DMS79 (cell line): ENCODE results near the gene SORL1.

Experiments used
- DNase-seq: peaks from one replicate; lab custom pipeline; 2025; lab: John Stamatoyannopoulos, UW

SORL1 gene

DNA sequence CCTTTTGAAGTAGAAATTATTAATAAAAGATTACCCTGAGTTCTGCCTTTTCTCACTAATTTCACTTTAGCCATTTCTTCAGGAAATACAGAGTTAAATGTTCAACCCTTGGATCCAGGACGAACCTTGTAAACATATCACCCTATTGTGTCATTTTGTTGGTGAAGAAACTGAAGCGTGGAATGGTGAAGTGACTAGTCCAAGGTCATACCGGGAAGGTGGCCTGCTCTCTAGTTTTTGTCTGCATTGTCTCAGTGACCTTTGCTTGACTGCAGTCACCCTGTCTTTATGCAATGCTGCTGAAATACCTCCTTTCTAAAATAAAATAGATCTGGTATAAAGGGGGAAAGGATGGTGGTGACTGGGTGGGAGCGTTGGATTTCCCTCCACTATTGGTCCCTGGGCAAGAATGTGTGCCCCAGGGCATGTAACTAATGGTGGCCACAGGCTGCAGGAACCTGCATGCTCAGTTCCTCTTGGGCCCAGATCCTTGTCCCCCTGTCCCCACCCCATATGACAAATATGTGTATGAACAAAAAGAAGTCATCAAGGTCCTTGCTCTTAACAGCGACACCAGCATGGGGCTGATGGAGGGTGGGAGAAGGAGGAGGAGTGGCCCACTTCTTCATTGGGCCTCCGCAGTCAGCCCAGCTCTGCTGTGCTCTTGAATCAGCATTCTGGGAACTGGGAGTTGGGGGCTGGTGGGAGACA lies 1.6 kb downstream of the SORL1 start:
- DNase-seq, result no peak

GRCh38 chr11:121455115-121455514 lies 3.0 kb downstream of the SORL1 start:
- DNase-seq, result no peak

DNA sequence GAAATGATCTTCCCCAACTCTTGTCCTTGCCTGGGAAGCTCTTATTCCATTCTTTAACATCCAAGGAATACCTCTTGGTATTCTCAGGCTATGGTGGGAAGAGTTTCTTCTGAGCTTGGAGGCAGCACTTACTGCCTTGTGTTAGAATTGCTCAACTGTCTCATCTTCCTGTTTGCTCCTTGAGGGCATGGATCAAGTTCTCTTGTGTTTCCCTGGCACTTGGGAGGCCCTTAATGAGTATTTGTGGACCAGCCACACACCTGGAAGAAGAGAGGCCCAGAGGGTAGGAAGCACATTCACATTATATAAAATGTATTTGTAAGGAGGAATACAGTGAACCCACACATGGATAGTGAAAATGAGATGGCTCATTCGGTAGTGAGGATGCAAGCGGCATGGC lies 4.0 kb downstream of the SORL1 start:
- peak; percentile 54 for DNase-seq

GRCh38 chr11:121456816-121457431 lies 4.8 kb downstream of the SORL1 start:
- no peak for DNase-seq

- DNase-seq, result no peak
These were observed 6.4 kb downstream of the SORL1 start for GRCh38 chr11:121458551-121458950.

DNA sequence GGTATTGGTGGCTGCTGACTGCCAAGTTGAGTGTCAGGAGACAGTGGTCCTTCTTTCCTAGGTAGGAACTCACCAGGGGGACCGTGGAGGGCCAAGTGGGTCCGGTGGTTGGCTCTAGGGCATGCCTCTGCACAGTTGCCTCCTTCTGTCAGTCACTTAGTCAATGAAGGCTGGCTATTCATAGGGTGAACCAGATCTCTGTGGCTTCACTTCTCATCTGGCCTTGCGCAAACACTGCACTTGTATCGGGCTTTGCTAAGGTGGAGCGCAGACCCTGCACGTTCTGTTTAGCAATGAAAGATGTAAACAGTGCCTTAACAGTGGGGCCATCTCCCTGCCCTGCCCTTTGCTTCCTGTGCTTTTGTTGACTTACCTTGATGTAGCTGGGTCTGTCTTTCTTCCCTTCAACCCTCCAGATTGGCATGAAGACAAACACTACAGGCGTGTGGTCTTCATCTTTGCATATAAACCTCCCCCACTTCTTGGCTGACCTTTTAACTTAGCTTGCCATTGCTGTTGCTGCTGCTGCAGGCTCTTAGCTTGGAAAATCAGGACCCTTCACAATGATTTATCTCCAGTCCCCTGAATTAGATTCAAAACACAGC lies 7.4 kb downstream of the SORL1 start:
- DNase-seq, result no peak

DNA sequence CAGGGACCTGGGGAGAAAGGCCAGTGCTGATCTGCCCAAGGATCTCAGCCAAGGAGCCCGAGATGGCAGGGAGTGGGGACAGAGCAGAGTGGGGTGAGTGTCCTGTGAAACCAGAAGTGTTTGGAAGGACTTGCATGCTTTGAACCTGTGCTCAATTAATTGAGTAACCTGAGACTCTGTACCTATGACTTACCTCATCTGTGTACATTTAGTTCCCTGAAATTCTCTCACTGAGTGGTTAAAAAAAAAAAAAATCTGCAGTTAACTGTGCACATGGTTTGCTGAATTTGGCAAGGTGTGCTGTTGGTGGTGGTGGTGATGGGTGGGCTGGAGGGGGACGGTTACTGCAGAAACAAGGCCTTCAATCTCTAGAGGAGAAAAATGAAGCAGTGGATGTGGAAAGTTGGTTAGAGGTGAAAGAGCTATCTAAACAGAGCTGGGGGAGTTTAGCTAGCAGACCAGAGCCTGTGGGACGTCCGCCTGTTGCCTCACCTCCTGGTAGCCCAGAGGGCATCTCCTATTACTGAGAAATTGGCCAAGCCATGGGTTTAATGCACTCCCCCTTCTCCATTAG lies 8.9 kb downstream of the SORL1 start:
- peak; percentile 71 for DNase-seq

GRCh38 chr11:121461843-121462242 lies 9.7 kb downstream of the SORL1 start:
- no peak for DNase-seq

- no peak for DNase-seq
These were observed 11.7 kb downstream of the SORL1 start for GRCh38 chr11:121463689-121464335.

DNA sequence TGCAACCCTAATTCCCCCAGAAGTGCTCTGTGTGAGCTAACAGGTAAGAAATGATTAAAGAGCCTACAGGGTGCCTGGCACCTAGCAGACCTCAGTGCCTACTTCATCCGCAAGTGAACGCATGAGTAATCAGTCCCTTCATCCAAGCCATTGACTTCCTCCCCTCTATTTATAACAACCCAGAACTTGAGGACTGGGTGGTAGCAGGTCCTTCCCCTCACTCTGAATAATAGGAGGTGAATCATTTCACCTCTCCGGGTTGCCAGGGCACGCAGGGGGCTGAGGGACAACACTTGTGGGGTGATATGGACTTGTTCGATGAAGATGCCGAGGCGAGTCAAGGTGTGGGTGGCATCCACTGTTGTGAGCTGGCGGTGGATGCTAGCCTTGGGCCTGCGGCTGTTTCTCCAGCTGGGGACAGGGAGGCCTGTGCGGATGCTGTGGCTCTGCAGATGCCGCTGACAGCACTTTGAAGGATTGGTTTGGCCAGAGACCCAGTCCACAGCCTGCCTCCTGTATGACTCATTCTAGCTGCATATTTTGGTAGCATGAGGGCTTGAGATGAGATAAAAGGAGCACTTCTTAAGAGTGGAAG lies 12.3 kb downstream of the SORL1 start:
- DNase-seq, result peak; percentile 83

DNA sequence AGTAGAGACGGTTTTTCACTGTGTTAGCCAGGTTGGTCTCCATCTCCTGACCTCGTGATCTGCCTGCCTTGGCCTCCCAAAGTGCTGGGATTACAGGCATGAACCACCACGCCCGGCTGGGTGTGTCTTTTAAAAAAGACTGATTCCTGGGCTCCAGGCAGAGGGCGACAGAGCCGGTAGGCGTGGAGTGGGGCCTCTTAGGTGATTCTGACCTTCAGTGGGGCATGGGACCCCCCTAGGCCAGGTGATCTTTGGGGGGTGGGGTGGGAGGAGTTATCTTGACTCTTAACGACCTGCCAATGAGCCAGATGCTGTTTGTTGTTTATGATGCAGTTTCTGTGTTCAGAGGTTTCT lies 13.6 kb downstream of the SORL1 start:
- no peak for DNase-seq

- peak; percentile 91 for DNase-seq
These were observed 14.1 kb downstream of the SORL1 start for GRCh38 chr11:121466063-121466794.

DNA sequence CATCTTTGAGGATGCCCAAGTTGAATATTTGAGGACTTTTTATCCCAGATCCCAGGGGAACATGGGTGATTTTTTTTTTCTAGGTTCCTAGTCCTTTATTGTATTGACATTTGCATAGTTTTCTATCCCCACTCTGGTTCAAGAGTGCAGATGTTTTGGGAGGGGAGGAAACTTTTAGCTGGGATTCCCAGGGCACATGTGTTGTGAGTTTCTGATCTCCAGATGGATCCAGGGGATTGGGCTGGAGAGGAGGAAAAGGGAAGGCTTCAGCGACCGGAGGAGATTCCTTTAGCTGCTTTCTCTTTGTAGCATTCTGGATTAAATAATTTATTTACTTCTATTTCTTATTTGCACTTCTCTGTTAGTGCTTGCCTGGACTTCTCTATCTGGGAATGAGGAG lies 15.4 kb downstream of the SORL1 start:
- DNase-seq, result no peak

GRCh38 chr11:121467965-121468364 lies 15.9 kb downstream of the SORL1 start:
- DNase-seq, result peak; percentile 86

DNA sequence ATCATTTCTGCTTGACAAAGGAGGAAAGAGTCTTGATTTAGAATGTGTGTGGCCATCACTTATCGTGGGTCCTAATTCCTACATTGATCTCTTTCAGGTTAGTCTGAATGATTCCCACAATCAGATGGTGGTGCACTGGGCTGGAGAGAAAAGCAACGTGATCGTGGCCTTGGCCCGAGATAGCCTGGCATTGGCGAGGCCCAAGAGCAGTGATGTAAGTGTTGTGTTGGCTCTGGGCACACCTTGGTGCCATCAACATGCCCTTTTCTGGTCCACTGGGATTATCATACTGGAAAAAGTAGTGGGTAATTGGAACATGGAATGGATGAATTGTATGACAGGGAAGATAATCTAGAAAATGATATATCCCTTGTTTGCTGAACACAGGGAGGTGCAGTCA lies 17.8 kb downstream of the SORL1 start:
- no peak for DNase-seq

DNA sequence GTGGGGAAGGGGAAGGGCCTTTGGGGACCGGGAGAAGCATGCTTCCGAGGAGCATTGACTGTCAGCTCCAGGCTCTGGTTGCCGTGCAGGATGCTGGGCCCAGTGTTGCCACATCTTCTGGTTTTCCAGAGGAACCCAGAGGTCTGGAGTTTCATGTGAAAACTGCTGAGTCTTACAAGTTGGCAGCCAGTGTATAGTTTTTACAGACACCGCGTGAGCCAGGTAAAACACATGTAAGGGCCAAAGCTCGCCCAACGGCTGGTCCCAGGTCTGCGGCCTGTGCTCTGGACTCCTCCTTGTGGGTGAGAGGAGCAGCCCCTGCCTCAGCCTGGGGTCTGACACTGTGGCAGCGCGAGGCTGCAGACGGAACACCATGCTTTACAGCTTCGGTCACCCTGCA lies 19.1 kb downstream of the SORL1 start:
- no peak for DNase-seq

DNA sequence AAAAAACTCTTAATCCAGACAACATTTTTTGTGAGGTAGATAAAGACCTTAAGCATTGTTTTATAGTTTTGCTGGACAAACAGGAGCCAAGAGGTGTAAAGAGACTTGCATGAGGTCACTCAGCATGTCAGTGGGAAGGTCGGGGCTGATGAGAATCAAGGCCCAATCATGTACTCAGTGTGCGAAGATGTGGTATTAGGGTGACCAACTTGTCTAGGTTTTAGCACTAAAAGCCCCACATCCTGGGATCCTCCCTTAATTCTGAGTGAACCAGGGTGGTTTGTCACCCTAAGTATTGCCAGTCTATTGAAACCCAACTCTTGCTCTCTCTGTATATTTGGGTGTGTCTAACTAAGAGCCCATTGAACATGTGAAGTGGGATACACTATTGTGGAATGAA lies 20.2 kb downstream of the SORL1 start:
- no peak for DNase-seq

DNA sequence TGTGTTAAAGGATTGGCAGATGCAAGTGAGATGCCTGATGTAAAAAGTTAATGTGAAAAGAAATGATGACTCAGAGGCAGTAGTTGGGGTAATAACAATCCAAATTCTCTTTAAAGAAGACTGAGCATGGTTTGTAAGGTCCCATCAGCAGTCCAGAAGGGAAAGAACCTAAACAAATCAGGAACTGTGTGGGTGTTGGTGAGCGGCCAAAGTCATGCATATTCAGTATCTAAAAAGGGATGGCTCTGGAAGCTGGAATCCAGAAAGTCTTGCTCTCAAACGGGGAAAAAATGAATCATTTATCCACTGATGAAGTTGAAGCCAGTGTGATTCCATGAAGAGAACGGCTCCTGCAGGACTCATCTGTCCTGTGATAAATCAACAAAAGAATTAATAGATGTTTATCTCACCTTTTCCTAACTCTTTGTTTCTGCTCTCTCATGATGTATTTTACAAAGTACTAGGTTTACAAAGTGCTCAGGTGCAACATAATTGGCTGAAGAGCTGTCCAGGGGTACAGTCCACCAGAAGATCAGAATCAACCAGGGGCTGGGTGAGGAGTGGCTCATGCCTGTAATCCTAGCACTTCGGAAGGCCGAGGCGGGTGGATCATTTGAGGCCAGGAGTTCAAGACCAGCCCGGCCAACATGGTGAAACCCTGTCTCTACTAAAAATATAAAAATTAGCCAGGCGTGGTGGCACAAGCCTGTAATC lies 21.1 kb downstream of the SORL1 start:
- no peak for DNase-seq

DNA sequence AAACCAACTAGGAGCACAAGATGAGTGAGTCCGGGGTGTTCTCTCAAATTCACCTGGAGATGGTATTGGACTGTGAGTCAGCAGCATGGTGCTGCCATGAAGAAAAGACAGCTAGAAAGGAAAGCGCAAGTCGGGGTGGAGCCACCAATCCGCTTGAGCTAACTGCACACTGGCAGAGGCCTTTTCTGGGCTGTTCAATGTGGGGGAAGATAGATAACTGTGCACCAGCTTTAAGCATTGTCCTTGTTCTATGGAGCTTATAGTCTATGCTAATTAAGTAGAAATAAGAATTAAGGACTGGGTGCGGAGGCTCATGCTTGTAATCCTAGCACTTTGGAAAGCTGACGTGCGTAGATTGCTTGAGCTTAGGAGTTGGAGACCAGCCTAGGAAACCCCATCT lies 22.6 kb downstream of the SORL1 start:
- no peak for DNase-seq

GRCh38 chr11:121476379-121477032 lies 24.4 kb downstream of the SORL1 start:
- DNase-seq, result no peak
